ENCODE measurements around the gene RIMBP2. TPM values are rescaled to one million over a fixed set of nuclear protein-coding genes. Genes with fewer than 3 reads are reported as not detected.

Gene RIMBP2
- total and polyA plus RNA-seq, 4 donors = 0.39 to 1.0 TPM; not detected in 2

DNA sequence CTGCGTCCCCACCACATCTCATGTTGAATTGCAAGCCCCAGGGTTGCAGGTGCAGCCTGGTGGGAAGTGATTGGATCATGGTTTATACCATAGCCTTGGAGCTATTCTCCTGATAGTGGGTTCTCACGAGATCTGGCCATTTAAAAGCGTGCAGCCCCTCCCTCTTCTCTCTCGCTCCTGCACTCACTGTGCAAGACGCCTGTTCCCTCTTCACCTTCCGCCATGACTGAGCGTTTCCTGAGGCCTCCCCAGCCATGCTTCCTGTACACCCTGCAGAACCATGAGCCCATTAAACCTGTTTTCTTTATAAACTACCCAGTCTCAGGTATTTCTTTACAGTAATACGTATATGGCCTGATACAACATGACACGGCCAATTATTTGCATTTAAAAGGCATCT lies 146.6 kb downstream of the RIMBP2 start:
- no peaks in the 10 kb centered on the region for H3K4me1 ChIP-seq (ENCODE audit: control insufficient read depth in 1 of 2, insufficient read depth in 2 of 2, low read length in 2 of 2)
- H3K4me3 ChIP-seq (ENCODE audit: low read length in 2 of 2) = no peak overlapping the region
- no peaks in the 10 kb centered on the region for H3K27me3 ChIP-seq (ENCODE audit: control insufficient read depth in 1 of 2, insufficient read depth in 2 of 2, low read length in 1 of 2)
- H3K36me3 ChIP-seq (ENCODE audit: control insufficient read depth in 1 of 2, insufficient read depth in 2 of 2, low read length in 1 of 2) = no peaks in the 10 kb centered on the region
- intact Hi-C loops (cut with DNase I) = no loop called here
- no peak overlapping the region for H3K27ac ChIP-seq (ENCODE audit: low read depth in 1 of 2, low read length in 2 of 2)
- 64 to 68% methylated on average over 9 of the region's 9 CpGs for WGBS, 2 donors
- no peak for ATAC-seq (ENCODE audit: low FRiP score)
- peaks cover 4% of the 10 kb centered on the region for H3K9me3 ChIP-seq (ENCODE audit: control insufficient read depth, low read length)
- DNase-seq = no peak

DNA sequence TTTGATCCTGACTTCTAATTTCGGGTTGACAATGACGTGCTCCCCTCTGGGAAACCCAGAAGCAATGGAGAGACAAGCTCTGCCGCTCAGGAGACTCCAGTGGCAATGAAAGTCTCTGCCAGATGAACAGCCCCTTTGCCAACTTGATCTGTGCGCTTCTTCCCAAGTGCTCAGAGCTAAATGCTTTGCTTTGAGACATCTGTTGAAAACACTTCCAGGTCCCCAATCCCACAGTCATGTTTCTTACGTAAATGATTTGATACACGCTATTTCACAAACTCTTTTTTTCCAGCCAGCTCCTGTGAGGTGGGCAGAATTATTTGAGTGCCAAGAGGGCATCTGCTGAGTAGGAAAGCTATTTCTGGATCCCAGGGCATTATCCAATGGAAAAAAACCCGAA lies 147.6 kb downstream of the RIMBP2 start:
- Histone ChIP-seq H3K27me3 (ENCODE audit: control insufficient read depth in 1 of 2, insufficient read depth in 2 of 2, low read length in 1 of 2) (no peaks in the 10 kb centered on the region), H3K36me3 (ENCODE audit: control insufficient read depth in 1 of 2, insufficient read depth in 2 of 2, low read length in 1 of 2) (no peaks in the 10 kb centered on the region), H3K9me3 (ENCODE audit: control insufficient read depth, low read length) (peaks cover 4% of the 10 kb centered on the region), H3K27ac (ENCODE audit: low read depth in 1 of 2, low read length in 2 of 2) (no peak overlapping the region), H3K4me1 (ENCODE audit: control insufficient read depth in 1 of 2, insufficient read depth in 2 of 2, low read length in 2 of 2) (no peaks in the 10 kb centered on the region), H3K4me3 (ENCODE audit: low read length in 2 of 2) (no peak overlapping the region)
- ATAC-seq (ENCODE audit: low FRiP score) (no peak), DNase-seq (no peak)
- intact Hi-C loops (cut with DNase I) = no loop called here
- 58 to 62% methylated on average over 7 of the region's 7 CpGs for WGBS, 2 donors

DNA sequence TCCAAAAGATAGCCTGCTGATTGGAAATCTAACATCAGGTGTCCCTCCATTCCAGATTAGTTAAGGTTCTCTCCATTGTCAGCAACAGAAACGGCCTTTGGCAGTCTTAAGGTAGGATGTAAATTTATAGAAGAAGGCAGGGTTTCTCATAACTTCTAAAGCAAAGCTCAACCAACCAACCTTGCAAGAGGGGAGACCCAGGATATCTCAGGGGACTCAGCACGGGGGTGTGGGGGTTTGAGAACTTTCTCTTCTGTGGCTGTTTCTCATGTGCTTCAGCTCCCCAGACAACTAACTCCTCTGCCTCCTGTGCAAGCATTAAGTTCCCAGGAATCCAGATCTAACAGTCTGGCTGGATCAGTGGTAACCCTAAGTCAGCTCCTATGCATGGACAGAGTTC lies 148.1 kb downstream of the RIMBP2 start:
- Histone ChIP-seq H3K4me3 (ENCODE audit: low read length in 2 of 2) (no peak overlapping the region), H3K9me3 (ENCODE audit: control insufficient read depth, low read length) (peaks cover 4% of the 10 kb centered on the region), H3K27ac (ENCODE audit: low read depth in 1 of 2, low read length in 2 of 2) (no peak overlapping the region), H3K4me1 (ENCODE audit: control insufficient read depth in 1 of 2, insufficient read depth in 2 of 2, low read length in 2 of 2) (no peaks in the 10 kb centered on the region), H3K36me3 (ENCODE audit: control insufficient read depth in 1 of 2, insufficient read depth in 2 of 2, low read length in 1 of 2) (no peaks in the 10 kb centered on the region), H3K27me3 (ENCODE audit: control insufficient read depth in 1 of 2, insufficient read depth in 2 of 2, low read length in 1 of 2) (no peaks in the 10 kb centered on the region)
- ATAC-seq (ENCODE audit: low FRiP score) (no peak), DNase-seq (no peak)
- intact Hi-C loops (cut with DNase I) = no loop called here
- 41 to 51% methylated on average over 2 of the region's 2 CpGs for WGBS, 2 donors

DNA sequence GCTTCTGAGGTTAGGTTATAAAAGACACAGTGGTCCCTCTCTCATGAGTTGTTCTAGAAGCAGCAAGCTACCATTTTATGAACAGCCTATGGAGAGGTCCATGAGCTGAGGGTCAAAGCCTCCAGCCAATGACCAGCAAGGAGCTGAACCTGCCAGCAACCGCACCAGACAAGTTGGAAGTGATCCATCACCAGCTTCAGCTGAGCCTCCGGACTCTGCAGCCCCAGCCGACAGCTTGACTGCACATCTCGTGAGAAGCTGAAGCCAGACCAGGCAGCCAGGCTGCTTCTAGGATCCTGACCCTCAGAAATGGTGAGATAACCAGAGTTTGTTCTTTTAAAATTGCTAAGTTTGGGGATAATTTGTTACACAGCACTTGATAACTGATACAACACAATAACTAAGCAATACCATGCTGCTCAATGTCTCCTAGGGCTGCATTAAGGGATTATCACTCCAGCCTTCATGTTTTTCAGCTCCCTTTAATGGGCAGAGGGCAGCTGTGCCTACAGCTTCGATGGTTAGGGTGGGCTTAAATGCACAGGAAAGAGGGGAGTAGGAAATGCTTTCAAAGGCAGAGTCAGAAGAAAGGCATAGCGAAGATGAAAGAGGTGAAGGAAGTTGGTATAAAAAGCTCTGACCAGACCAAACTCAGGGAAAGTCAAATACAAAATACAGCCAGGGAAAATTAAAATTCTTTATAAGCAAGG lies 149.5 kb downstream of the RIMBP2 start:
- intact Hi-C loops (cut with DNase I) = no loop called here
- ATAC-seq (ENCODE audit: low FRiP score) (no peak), DNase-seq (no peak)
- no peak overlapping the region for H3K4me3 ChIP-seq (ENCODE audit: low read length in 2 of 2)
- no peak overlapping the region for H3K27ac ChIP-seq (ENCODE audit: low read depth in 1 of 2, low read length in 2 of 2)
- no peaks in the 10 kb centered on the region for H3K36me3 ChIP-seq (ENCODE audit: control insufficient read depth in 1 of 2, insufficient read depth in 2 of 2, low read length in 1 of 2)
- no peaks in the 10 kb centered on the region for H3K27me3 ChIP-seq (ENCODE audit: control insufficient read depth in 1 of 2, insufficient read depth in 2 of 2, low read length in 1 of 2)
- peaks cover 4% of the 10 kb centered on the region for H3K9me3 ChIP-seq (ENCODE audit: control insufficient read depth, low read length)
- WGBS, 2 donors = 72 to 73% methylated on average over 6 of the region's 6 CpGs
- no peaks in the 10 kb centered on the region for H3K4me1 ChIP-seq (ENCODE audit: control insufficient read depth in 1 of 2, insufficient read depth in 2 of 2, low read length in 2 of 2)

GRCh38 chr12:130565189-130565588 lies 150.9 kb downstream of the RIMBP2 start:
- Histone ChIP-seq H3K9me3 (ENCODE audit: control insufficient read depth, low read length) (peaks cover 4% of the 10 kb centered on the region), H3K4me3 (ENCODE audit: low read length in 2 of 2) (no peak overlapping the region), H3K4me1 (ENCODE audit: control insufficient read depth in 1 of 2, insufficient read depth in 2 of 2, low read length in 2 of 2) (no peaks in the 10 kb centered on the region), H3K27ac (ENCODE audit: low read depth in 1 of 2, low read length in 2 of 2) (no peak overlapping the region), H3K27me3 (ENCODE audit: control insufficient read depth in 1 of 2, insufficient read depth in 2 of 2, low read length in 1 of 2) (no peaks in the 10 kb centered on the region), H3K36me3 (ENCODE audit: control insufficient read depth in 1 of 2, insufficient read depth in 2 of 2, low read length in 1 of 2) (no peaks in the 10 kb centered on the region)
- ATAC-seq (ENCODE audit: low FRiP score) = no peak
- DNase-seq = no peak
- 89 to 95% methylated on average over 1 of the region's 1 CpG for WGBS, 2 donors
- intact Hi-C loops (cut with DNase I) = no loop called here

DNA sequence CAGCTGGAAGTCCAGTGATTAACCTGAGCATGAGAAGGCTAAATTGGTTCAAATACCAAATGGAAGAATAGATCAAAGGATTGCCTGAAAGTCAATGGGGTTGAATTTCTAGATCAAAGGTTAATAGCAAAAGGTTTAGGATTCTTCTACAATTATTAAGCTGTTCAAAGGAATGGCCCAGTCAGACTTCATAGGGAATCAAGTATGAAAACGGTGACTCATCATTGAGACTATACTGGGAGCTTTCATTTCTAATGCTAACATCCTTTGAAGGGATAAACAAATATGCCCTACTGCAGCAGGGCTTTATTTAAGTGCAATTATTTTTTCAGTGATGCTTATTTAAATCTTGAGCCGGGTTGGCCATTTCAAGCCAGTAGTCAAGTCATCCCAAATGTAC lies 152.8 kb downstream of the RIMBP2 start:
- H3K4me3 ChIP-seq (ENCODE audit: low read length in 2 of 2) = no peak overlapping the region
- ATAC-seq (ENCODE audit: low FRiP score) = no peak
- 65 to 66% methylated on average over 2 of the region's 2 CpGs for WGBS, 2 donors
- no peaks in the 10 kb centered on the region for H3K27me3 ChIP-seq (ENCODE audit: control insufficient read depth in 1 of 2, insufficient read depth in 2 of 2, low read length in 1 of 2)
- intact Hi-C loops (cut with DNase I) = no loop called here
- H3K4me1 ChIP-seq (ENCODE audit: control insufficient read depth in 1 of 2, insufficient read depth in 2 of 2, low read length in 2 of 2) = no peaks in the 10 kb centered on the region
- no peak overlapping the region for H3K27ac ChIP-seq (ENCODE audit: low read depth in 1 of 2, low read length in 2 of 2)
- H3K36me3 ChIP-seq (ENCODE audit: control insufficient read depth in 1 of 2, insufficient read depth in 2 of 2, low read length in 1 of 2) = no peaks in the 10 kb centered on the region
- H3K9me3 ChIP-seq (ENCODE audit: control insufficient read depth, low read length) = peaks cover 5% of the 10 kb centered on the region
- no peak for DNase-seq

DNA sequence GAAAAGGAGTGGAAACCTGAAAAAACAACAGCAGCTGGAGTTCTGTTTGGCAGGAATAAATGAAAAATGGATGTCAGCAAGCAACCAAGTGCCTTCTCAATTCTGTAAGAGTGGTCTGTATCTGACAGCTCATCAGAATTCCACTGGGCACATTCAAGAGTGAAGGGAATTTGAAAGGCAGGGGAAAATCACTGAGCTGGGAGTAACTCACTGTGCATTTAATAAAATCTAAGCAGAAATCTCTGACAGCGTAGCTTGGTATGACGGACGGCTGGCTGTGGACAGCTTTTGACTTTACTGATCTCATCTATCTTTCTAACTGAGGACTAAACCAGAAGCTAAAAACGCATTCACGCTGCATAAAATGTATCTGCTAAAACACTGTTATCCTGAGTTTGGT lies 153.4 kb downstream of the RIMBP2 start:
- Histone ChIP-seq H3K27me3 (ENCODE audit: control insufficient read depth in 1 of 2, insufficient read depth in 2 of 2, low read length in 1 of 2) (no peaks in the 10 kb centered on the region), H3K27ac (ENCODE audit: low read depth in 1 of 2, low read length in 2 of 2) (no peak overlapping the region), H3K4me1 (ENCODE audit: control insufficient read depth in 1 of 2, insufficient read depth in 2 of 2, low read length in 2 of 2) (no peaks in the 10 kb centered on the region), H3K36me3 (ENCODE audit: control insufficient read depth in 1 of 2, insufficient read depth in 2 of 2, low read length in 1 of 2) (no peaks in the 10 kb centered on the region), H3K9me3 (ENCODE audit: control insufficient read depth, low read length) (peaks cover 5% of the 10 kb centered on the region), H3K4me3 (ENCODE audit: low read length in 2 of 2) (no peak overlapping the region)
- intact Hi-C loops (cut with DNase I) = no loop called here
- 27 to 41% methylated on average over 5 of the region's 5 CpGs for WGBS, 2 donors
- ATAC-seq (ENCODE audit: low FRiP score) (no peak), DNase-seq (no peak)

DNA sequence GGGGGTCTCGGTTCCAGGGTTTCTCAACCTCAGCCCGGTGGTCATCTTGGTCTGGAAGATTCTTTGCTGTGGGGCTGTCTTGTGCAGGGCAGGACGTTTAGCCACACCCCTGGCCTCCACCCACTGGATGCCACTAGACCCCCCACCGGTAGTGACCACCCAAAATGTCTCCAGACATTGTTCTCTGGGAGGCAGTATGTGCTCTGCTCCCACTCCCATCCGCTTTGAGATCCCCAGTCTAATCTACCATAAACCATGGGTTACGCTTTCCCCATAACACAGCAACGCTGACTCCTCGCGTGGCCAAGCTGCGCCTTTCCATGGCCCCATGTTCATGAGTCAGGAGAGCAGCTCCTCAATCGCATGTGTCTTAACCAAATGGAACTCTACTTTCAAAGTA lies 155.8 kb downstream of the RIMBP2 start:
- no peaks in the 10 kb centered on the region for H3K4me1 ChIP-seq (ENCODE audit: control insufficient read depth in 1 of 2, insufficient read depth in 2 of 2, low read length in 2 of 2)
- DNase-seq (no peak), ATAC-seq (ENCODE audit: low FRiP score) (no peak)
- intact Hi-C loops (cut with DNase I) = no loop called here
- peaks cover 4% of the 10 kb centered on the region for H3K9me3 ChIP-seq (ENCODE audit: control insufficient read depth, low read length)
- no peaks in the 10 kb centered on the region for H3K27me3 ChIP-seq (ENCODE audit: control insufficient read depth in 1 of 2, insufficient read depth in 2 of 2, low read length in 1 of 2)
- H3K36me3 ChIP-seq (ENCODE audit: control insufficient read depth in 1 of 2, insufficient read depth in 2 of 2, low read length in 1 of 2) = no peaks in the 10 kb centered on the region
- H3K4me3 ChIP-seq (ENCODE audit: low read length in 2 of 2) = no peak overlapping the region
- 81 to 85% methylated on average over 11 of the region's 11 CpGs for WGBS, 2 donors
- no peak overlapping the region for H3K27ac ChIP-seq (ENCODE audit: low read depth in 1 of 2, low read length in 2 of 2)

- Histone ChIP-seq H3K4me1 (ENCODE audit: control insufficient read depth in 1 of 2, insufficient read depth in 2 of 2, low read length in 2 of 2) (no peaks in the 10 kb centered on the region), H3K27ac (ENCODE audit: low read depth in 1 of 2, low read length in 2 of 2) (no peak overlapping the region), H3K27me3 (ENCODE audit: control insufficient read depth in 1 of 2, insufficient read depth in 2 of 2, low read length in 1 of 2) (no peaks in the 10 kb centered on the region), H3K9me3 (ENCODE audit: control insufficient read depth, low read length) (peaks cover 4% of the 10 kb centered on the region), H3K36me3 (ENCODE audit: control insufficient read depth in 1 of 2, insufficient read depth in 2 of 2, low read length in 1 of 2) (no peaks in the 10 kb centered on the region), H3K4me3 (ENCODE audit: low read length in 2 of 2) (no peak overlapping the region)
- 80 to 81% methylated on average over 7 of the region's 7 CpGs for WGBS, 2 donors
- intact Hi-C loops (cut with DNase I) = no loop called here
- ATAC-seq (ENCODE audit: low FRiP score) (no peak), DNase-seq (no peak)
These were observed 156.3 kb downstream of the RIMBP2 start for GRCh38 chr12:130559806-130560205.
